KG1 (cell line): ENCODE measurements around the gene MT1HL1.

Experiments used
- DNase-seq: peaks from one replicate; lab custom pipeline; 2025; lab: John Stamatoyannopoulos, UW

MT1HL1 gene

GRCh38 chr1:237004116-237004515, at the start of gene MT1HL1:
Gene MT1HL1 (minus strand): TSS chr1:237004441. CDS start chr1:237004372, 69 bp downstream.
- DNase-seq: no peak

DNA sequence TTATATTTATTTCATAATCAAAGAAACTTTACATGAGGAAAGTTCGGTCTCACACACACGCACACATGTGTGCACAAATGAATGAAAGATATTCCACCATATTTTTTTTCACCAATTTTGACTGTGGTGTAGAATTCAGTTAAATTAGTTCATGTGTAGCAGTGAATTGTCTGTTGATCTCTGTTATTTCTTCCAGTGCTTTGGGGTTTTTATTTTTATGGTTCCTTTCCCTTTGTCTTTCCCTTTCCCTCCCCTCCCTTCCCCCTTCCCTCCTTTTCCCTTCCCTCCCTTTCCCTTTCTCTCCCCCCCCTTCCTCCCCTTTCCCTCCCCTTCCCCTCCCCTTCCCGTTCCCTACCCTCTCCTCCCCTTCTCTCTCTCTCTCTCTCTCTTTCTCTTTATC, 46.7 kb upstream of the MT1HL1 start:
- no peak for DNase-seq

- DNase-seq: no peak
These were observed 45.9 kb upstream of the MT1HL1 start for GRCh38 chr1:237050185-237050584.

GRCh38 chr1:237048803-237049202, 44.6 kb upstream of the MT1HL1 start:
- DNase-seq: no peak

- no peak for DNase-seq
These were observed 41.2 kb upstream of the MT1HL1 start for GRCh38 chr1:237045278-237046016.

DNA sequence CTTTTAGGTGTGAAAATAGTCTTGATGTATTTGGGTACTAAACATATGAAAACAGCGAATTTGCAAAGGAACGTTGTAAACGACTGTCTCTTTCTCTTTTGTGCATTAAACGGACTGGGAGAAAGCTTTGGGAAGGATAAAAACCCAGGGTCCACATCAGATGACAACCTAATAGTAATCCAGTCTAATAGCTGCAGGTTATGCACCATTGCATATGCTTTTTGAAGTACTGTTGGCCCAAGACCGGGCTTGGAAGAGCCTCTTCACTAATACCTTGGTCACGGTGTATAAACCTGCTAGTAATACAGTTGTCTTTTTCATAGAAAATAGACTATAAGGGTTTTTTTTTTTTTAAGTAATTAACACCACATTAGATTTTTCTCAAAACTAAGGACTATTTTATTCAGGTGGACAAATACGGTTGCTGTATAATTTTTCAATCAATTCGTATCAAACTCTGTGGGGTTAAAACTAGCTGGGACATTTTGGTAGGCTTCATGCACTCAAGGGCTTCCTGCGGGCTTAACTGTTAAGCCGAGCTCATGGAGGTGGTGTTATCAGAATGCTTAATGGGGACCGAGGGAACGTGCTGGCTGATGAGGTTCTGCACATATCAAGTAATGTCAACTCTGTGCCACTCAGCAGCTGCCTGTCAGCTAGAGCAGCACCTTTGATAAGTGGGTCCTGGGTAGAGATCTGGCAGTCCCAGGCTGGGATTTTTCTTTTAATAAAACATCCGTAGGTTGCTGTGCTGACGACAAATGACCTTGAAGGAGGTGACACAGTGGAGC, 39.8 kb upstream of the MT1HL1 start:
- DNase-seq: no peak

DNA sequence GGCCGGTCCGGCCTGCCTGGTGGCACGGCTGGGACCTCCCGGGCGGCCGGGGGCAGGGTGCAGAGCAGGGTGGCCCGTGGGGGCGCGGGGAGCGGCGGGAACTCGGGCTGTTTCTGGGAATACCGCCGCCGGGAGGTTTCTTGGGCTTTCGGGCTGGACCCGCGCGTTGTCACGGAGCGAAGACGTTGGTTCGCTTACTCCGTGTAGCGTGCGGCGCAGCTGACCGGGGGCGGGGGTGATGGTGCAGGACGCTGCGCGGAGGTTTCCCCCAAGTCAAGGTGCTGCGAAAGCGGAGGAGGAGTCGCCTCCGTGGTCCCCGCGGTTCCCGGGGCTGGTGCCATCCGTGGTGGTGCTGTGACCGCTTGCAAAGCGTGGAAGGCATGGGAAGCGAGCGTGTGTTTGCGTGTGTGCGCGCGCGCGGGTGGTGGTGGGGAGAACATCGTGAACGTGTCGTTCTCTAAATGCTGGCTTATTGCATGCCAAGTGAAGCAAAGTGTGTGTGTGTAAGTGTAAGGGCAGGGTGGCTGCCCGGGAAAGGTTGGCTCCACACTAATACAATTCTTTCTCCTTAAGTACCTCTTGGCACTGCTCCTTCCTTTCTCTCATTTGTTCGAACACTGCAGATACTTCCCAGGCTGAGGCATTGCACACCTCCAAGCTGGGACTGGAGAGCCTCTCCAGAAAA, 38.8 kb upstream of the MT1HL1 start:
- no peak for DNase-seq

- DNase-seq: no peak
These were observed 38.3 kb upstream of the MT1HL1 start for GRCh38 chr1:237042526-237042891.

DNA sequence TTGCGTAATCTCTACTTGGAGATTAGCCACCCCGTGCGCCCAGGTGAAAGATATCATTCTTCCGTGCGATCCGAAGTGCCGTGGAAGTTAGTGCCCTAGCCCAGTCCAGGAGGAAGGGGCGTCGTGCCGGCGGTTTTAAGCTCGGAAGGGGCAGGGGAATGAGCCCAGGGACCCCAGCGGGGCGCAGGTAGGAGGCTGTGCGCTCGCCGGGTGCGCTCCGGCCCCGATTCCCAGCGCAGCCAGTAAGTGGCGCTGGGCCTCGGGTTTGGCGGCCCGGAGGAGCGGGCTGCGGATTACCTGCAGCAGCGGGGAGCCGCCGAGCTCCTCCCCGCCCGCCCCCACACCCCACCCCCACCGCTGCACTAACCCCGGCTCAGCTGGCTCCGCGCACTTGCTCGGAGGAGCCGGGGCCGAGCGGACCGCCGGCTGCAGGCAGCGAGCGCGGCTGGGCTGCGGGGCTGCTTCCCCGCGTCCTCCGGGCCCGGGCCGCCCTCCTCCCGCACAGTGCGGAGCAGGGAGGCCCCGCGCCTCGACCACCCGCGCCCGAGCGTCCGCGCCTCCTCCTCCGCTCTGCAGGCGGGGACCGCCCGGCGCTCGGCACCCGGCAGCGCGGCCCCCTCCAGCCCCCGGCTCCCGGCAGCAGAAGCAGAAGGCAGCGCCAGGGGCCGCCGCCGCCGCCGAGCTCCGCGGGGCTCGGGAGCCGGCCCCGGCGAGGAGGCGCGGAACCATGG, 37.7 kb upstream of the MT1HL1 start, which contains the start of gene RYR2:
RYR2 (plus strand) TSS at position 390 of the 731 bp plus-strand sequence; CDS start at position 728, 338 bp downstream.
- no peak for DNase-seq

DNA sequence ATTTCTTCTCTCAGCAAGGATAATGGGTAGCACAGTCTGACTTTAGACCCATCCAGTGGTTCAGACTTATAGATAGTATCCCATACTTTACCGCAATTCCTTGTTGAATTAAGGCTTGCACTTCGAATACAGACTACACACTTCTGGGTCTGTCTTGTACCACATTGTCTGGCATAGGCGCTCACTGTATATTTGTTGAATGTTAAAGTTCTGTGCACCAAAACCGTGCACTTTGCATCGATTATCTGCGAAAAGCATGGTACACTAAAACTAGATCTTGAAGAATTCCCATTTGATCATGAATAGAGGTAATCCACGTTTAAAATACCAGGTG, 37.2 kb upstream of the MT1HL1 start:
- no peak for DNase-seq

DNA sequence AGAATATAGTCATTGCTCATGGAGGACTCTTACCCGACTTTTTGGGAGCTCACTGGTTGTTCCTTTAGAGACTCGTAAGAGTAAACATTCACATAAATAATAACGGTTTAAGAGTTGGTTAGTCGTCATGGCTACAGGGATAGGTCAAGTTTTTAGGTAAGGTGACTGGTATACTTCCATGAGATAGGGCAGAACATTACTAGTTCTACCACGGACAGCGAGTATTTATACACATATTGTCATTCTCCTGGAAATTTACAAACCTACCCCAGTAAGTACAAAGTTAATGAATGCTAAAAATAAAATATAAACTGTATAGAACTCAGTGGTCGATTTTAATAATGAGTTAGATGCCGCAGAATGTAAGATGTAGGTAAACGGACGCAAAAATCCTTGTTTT, 36.6 kb upstream of the MT1HL1 start:
- DNase-seq: no peak

GRCh38 chr1:237038211-237038610, 34.0 kb upstream of the MT1HL1 start:
- DNase-seq: no peak

- DNase-seq: no peak
These were observed 31.5 kb upstream of the MT1HL1 start for GRCh38 chr1:237035759-237036158.

DNA sequence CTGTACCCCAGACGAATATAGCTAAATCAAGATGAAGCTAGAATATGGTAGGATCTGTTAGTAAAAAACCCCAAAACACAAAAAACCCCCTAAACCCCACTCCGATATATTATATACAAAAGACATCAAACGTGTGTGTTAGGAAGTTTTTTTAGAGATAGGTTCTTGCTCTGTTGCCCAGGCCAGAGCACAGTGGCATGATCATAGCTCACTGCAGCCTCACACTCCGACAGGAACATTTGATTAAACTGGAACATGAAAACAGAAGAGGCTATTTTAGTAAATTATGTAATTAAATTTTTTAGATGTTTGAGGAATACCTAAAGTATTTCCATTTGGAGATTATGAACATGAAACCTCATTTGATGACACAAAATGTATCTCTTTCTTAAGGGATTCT, 29.6 kb upstream of the MT1HL1 start:
- no peak for DNase-seq

GRCh38 chr1:237033061-237033460, 28.8 kb upstream of the MT1HL1 start:
- DNase-seq: no peak

DNA sequence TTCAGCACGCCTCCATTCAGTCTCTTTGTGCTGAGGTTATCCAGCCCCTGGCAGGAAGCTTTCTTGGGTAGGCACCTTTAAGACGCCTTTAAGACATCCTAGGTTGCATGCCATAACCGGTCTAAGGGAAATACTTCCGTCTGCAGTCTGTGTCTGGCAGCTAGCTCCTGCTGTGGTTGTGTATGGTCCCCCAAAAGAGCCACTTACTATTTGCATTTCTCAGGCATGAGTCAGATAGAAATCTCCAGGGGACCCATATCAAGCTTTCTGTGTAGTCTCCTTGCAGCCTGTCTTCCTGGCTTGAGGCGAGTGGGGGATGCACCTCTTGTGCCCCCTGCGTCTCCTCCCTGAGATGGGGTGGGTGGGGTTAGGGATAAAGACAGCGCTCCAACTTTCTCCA, 27.8 kb upstream of the MT1HL1 start:
- DNase-seq: no peak

GRCh38 chr1:237031480-237031879, 27.2 kb upstream of the MT1HL1 start:
- no peak for DNase-seq

DNA sequence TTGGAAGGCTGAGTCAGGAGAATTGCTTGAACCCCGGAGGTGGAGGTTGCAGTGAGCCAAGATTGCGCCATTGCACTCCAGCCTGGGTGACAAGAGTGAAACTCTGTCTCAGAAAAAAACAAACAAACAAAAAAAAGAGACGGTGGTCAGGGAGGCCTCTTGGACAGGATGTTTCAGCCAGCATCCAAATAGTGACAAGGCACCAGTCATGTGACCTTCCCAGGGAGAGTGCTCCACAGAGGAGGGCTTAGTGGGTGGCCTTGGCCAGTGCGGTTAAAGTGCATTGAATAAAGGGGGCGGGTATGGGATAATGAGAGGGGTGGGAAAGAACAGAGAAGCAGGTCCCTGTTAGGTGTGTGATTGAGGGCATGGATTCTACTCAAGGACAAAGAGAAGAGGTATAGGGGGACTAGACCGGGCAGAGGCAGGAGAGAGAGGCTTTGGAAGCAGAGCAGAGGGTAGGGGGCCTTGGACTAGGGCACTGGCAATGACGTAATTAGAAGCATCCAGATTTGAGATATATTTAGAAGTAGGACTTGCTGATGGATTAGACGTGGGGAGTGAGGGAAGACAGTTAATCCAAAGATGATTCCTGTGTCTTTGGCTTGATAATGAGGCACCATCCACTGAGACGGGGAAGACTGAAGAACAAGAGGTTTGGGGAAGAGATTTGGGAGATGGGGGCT, 25.8 kb upstream of the MT1HL1 start:
- DNase-seq: no peak

GRCh38 chr1:237029240-237029639, 25.0 kb upstream of the MT1HL1 start:
- no peak for DNase-seq

GRCh38 chr1:237025358-237026074, 21.3 kb upstream of the MT1HL1 start:
- no peak for DNase-seq

- no peak for DNase-seq
These were observed 14.7 kb upstream of the MT1HL1 start for GRCh38 chr1:237018896-237019295.
